Spleen (tissue), 7 donors: ENCODE measurements around the gene ATP2B2.

ENCODE experiments used
- POLR2A ChIP-seq, 3 donors: fragments of 450-650 bp; IDR thresholded peaks; one replicate each; pipeline ENCODE4 v1.5.1; 2017; ENCODE audit warnings: antibody characterized with exemption in 3 of 3, mild to moderate bottlenecking in 1 of 3
- POLR2AphosphoS5 ChIP-seq, 3 donors: sonication (generic); formaldehyde crosslinking; IDR thresholded peaks; one replicate each; pipeline ENCODE4 v1.5.1; 2017; ENCODE audit warnings: antibody characterized with exemption in 3 of 3
- TF ChIP-seq, protein P1 (sequence below), 11 experiments: fragments of 200-600 bp in 7 of 11; fragments of 450-650 bp in 4 of 11; sonication (generic) in 4 of 11; IDR thresholded peaks in 8 of 11; conservative IDR thresholded peaks in 3 of 11; 1 replicate in 7 of 11; 2 replicates in 4 of 11; pipeline versions ENCODE4 v1.4.0 to v1.8.0; 2016 to 2021; ENCODE audit warnings: antibody characterized with exemption in 11 of 11, inconsistent platforms in 4 of 11, mild to moderate bottlenecking in 1 of 11
- donor health status: DM: no; HTN: no; CAD: no; lungs with moderate emphysema.
- donor health status: DM: no; HTN: no; CAD: no.
- donor health status: DM: no; HTN: no; CAD: no.

GRCh38 chr3:10444511-10444910, 60.9 kb downstream of the ATP2B2 start:
- TF ChIP-seq, protein P1, sequence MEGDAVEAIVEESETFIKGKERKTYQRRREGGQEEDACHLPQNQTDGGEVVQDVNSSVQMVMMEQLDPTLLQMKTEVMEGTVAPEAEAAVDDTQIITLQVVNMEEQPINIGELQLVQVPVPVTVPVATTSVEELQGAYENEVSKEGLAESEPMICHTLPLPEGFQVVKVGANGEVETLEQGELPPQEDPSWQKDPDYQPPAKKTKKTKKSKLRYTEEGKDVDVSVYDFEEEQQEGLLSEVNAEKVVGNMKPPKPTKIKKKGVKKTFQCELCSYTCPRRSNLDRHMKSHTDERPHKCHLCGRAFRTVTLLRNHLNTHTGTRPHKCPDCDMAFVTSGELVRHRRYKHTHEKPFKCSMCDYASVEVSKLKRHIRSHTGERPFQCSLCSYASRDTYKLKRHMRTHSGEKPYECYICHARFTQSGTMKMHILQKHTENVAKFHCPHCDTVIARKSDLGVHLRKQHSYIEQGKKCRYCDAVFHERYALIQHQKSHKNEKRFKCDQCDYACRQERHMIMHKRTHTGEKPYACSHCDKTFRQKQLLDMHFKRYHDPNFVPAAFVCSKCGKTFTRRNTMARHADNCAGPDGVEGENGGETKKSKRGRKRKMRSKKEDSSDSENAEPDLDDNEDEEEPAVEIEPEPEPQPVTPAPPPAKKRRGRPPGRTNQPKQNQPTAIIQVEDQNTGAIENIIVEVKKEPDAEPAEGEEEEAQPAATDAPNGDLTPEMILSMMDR (IDR thresholded peaks at IDR 0.05 in 8 of 11, conservative IDR thresholded peaks at IDR 0.05 in 3 of 11), result no peak
- TF ChIP-seq POLR2A (IDR thresholded peaks at IDR 0.05) (no peak), POLR2AphosphoS5 (IDR thresholded peaks at IDR 0.05) (no peak)
